Measurements from ENCODE around the gene GPR146. TPM values are rescaled to one million over a fixed set of nuclear protein-coding genes. Genes with fewer than 3 reads are reported as not detected.

GPR146 gene
- total and polyA plus RNA-seq, 4 experiments from 2014 or later, result 8.8 to 22.2 (median 10.1) TPM

GRCh38 chr7:1091644-1092027 is 47.3 kb downstream of the GPR146 start:
- POLR2A ChIA-PET (ENCODE audit: partially characterized antibody), result no interaction called here

DNA sequence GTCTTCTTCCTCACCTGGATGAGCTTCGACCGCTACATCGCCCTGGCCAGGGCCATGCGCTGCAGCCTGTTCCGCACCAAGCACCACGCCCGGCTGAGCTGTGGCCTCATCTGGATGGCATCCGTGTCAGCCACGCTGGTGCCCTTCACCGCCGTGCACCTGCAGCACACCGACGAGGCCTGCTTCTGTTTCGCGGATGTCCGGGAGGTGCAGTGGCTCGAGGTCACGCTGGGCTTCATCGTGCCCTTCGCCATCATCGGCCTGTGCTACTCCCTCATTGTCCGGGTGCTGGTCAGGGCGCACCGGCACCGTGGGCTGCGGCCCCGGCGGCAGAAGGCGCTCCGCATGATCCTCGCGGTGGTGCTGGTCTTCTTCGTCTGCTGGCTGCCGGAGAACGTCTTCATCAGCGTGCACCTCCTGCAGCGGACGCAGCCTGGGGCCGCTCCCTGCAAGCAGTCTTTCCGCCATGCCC is 47.9 kb downstream of the GPR146 start:
- H3K27ac Mint-ChIP-seq, result peak overlapping the region in 1 of 7 donors; percentile 51
- ChIA-PET CTCF (ENCODE audit: partially characterized antibody) (interaction anchor here (1.6 kb wide), 1 partner anchor 99 kb away, joined by 6 read pairs; no protein-coding TSS in a partner anchor), POLR2A (ENCODE audit: partially characterized antibody) (no interaction called here)
- peaks cover 4 to 9% of the 10 kb centered on the region in 2 donors for H3K36me3 Mint-ChIP-seq
- H3K27me3 ChIP-seq (ENCODE audit: insufficient read depth, low read length), result no peaks in the 10 kb centered on the region
- H3K27ac ChIP-seq (ENCODE audit: low read depth, low read length), result no peak overlapping the region
- H3K9me3 ChIP-seq (ENCODE audit: control insufficient read depth in 1 of 2, low read length in 2 of 2), result no peaks in the 10 kb centered on the region
- no peak overlapping the region for H3K4me3 Mint-ChIP-seq
- no peaks in the 10 kb centered on the region for H3K4me1 ChIP-seq (ENCODE audit: insufficient read depth, low read length)
- no peak for DNase-seq
- H3K4me3 ChIP-seq (ENCODE audit: low read length in 2 of 2), result no peak overlapping the region
- no peaks in the 10 kb centered on the region for H3K36me3 ChIP-seq (ENCODE audit: insufficient read depth, low read length)
- intact Hi-C loops (cut with micrococcal nuclease), result no loop called here
- no peaks in the 10 kb centered on the region for H3K9me3 Mint-ChIP-seq
- H3K27me3 Mint-ChIP-seq, result no peaks in the 10 kb centered on the region
- H3K4me1 Mint-ChIP-seq, result peaks cover under 1 to 6% (median 3%) of the 10 kb centered on the region in 4 donors

More at GRCh38 chr7:1091644-1092027, 47.3 kb downstream of the GPR146 start:
- H3K27me3 ChIP-seq (ENCODE audit: insufficient read depth, low read length), result no peaks in the 10 kb centered on the region
- intact Hi-C loops (cut with micrococcal nuclease), result no loop called here
- H3K9me3 ChIP-seq (ENCODE audit: control insufficient read depth in 1 of 2, low read length in 2 of 2), result no peaks in the 10 kb centered on the region
- H3K36me3 ChIP-seq (ENCODE audit: insufficient read depth, low read length), result no peaks in the 10 kb centered on the region
- Mint-ChIP-seq H3K27me3 (no peaks in the 10 kb centered on the region), H3K27ac (peak overlapping the region in 2 of 7 donors; percentile 51 to 57), H3K4me3 (no peak overlapping the region), H3K9me3 (no peaks in the 10 kb centered on the region), H3K36me3 (peaks cover 2 to 7% of the 10 kb centered on the region in 2 donors), H3K4me1 (peaks cover 6 to 11% (median 7%) of the 10 kb centered on the region in 4 donors)
- H3K4me1 ChIP-seq (ENCODE audit: insufficient read depth, low read length), result peaks cover 6% of the 10 kb centered on the region
- CTCF ChIA-PET (ENCODE audit: partially characterized antibody), result interaction anchor here (1.6 kb wide), 1 partner anchor 98 kb away, joined by 6 read pairs; no protein-coding TSS in a partner anchor
- no peak overlapping the region for H3K4me3 ChIP-seq (ENCODE audit: low read length in 2 of 2)
- DNase-seq, result no peak
- H3K27ac ChIP-seq (ENCODE audit: low read depth, low read length), result no peak overlapping the region

DNA sequence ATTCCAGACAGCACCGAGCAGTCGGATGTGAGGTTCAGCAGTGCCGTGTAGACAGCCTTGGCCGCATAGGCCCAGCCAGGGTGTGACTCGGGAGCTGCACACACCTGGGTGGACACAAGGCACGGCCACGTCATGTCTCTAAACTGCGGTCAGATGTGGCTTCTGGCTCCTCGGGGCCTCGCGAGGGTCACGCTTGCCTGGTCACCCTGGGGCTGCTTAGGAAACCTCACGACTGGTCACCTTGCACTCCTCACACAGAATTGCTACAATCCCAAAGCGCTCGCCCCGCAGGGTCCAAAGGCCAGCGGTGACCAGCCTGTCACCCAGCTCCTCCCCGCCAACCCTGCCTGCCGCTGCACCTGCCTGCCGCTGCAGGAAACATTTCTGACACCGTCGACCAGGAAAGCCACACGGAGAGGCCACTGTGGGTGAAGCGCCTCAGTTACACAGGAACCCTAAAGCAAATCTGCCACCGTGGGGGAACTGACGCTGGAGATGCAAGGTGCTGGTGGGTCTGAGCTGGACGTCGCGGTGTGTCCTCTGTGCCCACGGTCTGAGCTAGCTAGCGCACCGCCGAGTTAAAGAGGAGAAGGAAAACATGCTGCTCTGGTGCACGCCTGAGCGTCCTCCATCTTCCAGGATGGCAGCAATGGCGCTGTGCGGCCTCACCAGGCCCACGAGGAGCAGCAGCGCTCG is 48.6 kb downstream of the GPR146 start:
- no peaks in the 10 kb centered on the region for H3K27me3 ChIP-seq (ENCODE audit: insufficient read depth, low read length)
- ChIA-PET CTCF (ENCODE audit: partially characterized antibody) (no interaction called here), POLR2A (ENCODE audit: partially characterized antibody) (no interaction called here)
- no peak for DNase-seq
- Mint-ChIP-seq H3K27me3 (no peaks in the 10 kb centered on the region), H3K9me3 (no peaks in the 10 kb centered on the region), H3K4me3 (no peak overlapping the region), H3K4me1 (peaks cover 0 to 1% (median 0%) of the 10 kb centered on the region in 4 donors), H3K27ac (no peak overlapping the region), H3K36me3 (peaks cover 5 to 17% of the 10 kb centered on the region in 2 donors)
- H3K9me3 ChIP-seq (ENCODE audit: control insufficient read depth in 1 of 2, low read length in 2 of 2), result no peaks in the 10 kb centered on the region
- no peaks in the 10 kb centered on the region for H3K36me3 ChIP-seq (ENCODE audit: insufficient read depth, low read length)
- H3K4me1 ChIP-seq (ENCODE audit: insufficient read depth, low read length), result no peaks in the 10 kb centered on the region
- H3K27ac ChIP-seq (ENCODE audit: low read depth, low read length), result no peak overlapping the region
- no peak overlapping the region for H3K4me3 ChIP-seq (ENCODE audit: low read length in 2 of 2)
- intact Hi-C loops (cut with micrococcal nuclease), result no loop called here

DNA sequence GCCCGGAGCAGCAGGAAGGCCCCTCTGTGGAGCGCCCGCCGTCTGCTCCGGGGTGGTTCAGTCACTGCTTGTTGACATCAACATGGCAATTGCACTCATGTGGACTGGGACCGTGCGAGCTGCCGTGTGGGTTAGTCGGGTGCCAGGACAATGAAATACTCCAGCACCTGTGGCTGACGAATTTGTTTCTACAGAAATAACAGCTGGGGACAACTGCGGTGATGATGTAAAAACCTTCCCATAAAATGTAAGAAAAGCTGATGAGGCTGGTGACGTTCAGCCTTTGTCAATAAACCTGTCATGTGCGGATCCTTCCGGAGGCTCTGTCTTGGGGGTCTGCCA is 49.1 kb downstream of the GPR146 start:
- intact Hi-C loops (cut with micrococcal nuclease), result no loop called here

DNA sequence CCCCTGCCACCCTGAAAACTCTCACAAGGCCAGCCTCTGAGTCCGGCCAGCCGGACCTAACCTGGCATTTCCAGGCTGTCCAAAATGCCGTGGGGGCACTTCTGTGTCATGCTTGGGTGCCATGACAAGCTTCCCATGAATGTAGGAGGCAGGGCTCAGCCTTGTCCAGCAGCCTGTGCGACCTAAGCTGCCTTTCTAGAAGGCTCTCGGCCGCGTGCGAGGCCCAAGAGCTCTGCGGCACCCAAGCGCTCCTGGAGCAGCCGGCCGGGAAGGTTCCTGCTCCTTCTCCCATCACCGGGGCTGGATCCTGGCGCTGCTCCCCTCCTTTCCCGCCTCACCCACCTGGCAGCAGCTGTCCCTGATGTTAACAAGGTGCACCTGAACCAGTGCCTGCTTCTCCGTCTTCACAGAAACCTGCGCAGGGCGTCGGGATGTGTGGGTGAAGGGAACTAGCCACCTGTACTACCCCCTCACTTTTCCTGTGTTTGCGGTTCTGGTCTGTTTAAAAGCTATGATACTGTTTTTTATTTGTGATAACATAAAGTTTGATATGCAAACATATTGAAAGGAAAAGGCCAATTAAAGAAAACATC is 49.7 kb downstream of the GPR146 start:
- Histone ChIP-seq H3K36me3 (ENCODE audit: insufficient read depth, low read length) (no peaks in the 10 kb centered on the region), H3K27me3 (ENCODE audit: insufficient read depth, low read length) (no peaks in the 10 kb centered on the region), H3K4me3 (ENCODE audit: low read length in 2 of 2) (no peak overlapping the region), H3K4me1 (ENCODE audit: insufficient read depth, low read length) (no peaks in the 10 kb centered on the region), H3K27ac (ENCODE audit: low read depth, low read length) (no peak overlapping the region), H3K9me3 (ENCODE audit: control insufficient read depth in 1 of 2, low read length in 2 of 2) (no peaks in the 10 kb centered on the region)
- Mint-ChIP-seq H3K4me3 (no peak overlapping the region), H3K36me3 (peaks cover 8 to 21% of the 10 kb centered on the region in 2 donors), H3K4me1 (peaks cover 0 to 1% (median 0%) of the 10 kb centered on the region in 4 donors), H3K27ac (no peak overlapping the region), H3K9me3 (no peaks in the 10 kb centered on the region), H3K27me3 (no peaks in the 10 kb centered on the region)
- intact Hi-C loops (cut with micrococcal nuclease), result no loop called here
- POLR2A ChIA-PET (ENCODE audit: partially characterized antibody), result interaction anchor here (1.3 kb wide), 1 partner anchor 119 kb away, joined by 3 read pairs; the partner anchor contains the start of gene COX19
- no peak for DNase-seq
- CTCF ChIA-PET (ENCODE audit: partially characterized antibody), result no interaction called here

More for the DNA sequence above, 49.1 kb downstream of the GPR146 start:
- H3K27me3 Mint-ChIP-seq, result no peaks in the 10 kb centered on the region
- DNase-seq, result no peak
- Histone ChIP-seq H3K4me3 (ENCODE audit: low read length in 2 of 2) (no peak overlapping the region), H3K4me1 (ENCODE audit: insufficient read depth, low read length) (no peaks in the 10 kb centered on the region), H3K27me3 (ENCODE audit: insufficient read depth, low read length) (no peaks in the 10 kb centered on the region), H3K27ac (ENCODE audit: low read depth, low read length) (no peak overlapping the region), H3K36me3 (ENCODE audit: insufficient read depth, low read length) (no peaks in the 10 kb centered on the region), H3K9me3 (ENCODE audit: control insufficient read depth in 1 of 2, low read length in 2 of 2) (no peaks in the 10 kb centered on the region)
- peak overlapping the region in 1 of 7 donors; percentile 43 for H3K27ac Mint-ChIP-seq
- no peaks in the 10 kb centered on the region for H3K9me3 Mint-ChIP-seq
- no peak overlapping the region for H3K4me3 Mint-ChIP-seq
- H3K4me1 Mint-ChIP-seq, result peaks cover 0 to 1% (median 0%) of the 10 kb centered on the region in 4 donors
- CTCF ChIA-PET (ENCODE audit: partially characterized antibody), result no interaction called here
- peaks cover 8 to 21% of the 10 kb centered on the region in 2 donors for H3K36me3 Mint-ChIP-seq
- POLR2A ChIA-PET (ENCODE audit: partially characterized antibody), result no interaction called here

DNA sequence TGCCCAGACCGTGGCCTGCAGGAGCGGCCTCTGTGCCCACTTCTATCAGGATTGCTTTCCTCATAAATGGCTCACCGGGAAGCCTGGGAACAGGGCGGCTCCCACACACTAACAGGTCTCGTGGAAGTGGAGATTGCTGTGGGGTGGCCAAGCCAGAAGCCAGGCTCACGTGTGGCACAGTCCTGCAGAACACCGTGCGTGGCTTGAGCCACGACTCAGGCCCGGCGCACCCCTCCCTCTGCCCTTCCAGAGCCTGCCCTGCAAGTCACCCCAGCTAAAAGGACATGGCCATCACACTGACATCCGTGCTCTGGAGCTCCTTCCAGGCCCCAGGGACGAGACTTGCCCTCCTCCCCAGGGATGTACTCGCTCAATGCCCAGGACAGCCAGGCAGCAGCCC is 50.5 kb downstream of the GPR146 start:
- Mint-ChIP-seq H3K4me3 (no peak overlapping the region), H3K27ac (no peak overlapping the region), H3K36me3 (peaks cover 8 to 28% of the 10 kb centered on the region in 2 donors), H3K27me3 (no peaks in the 10 kb centered on the region), H3K9me3 (no peaks in the 10 kb centered on the region), H3K4me1 (peaks cover 0 to 1% (median 0%) of the 10 kb centered on the region in 4 donors)
- H3K4me3 ChIP-seq (ENCODE audit: low read length in 2 of 2), result no peak overlapping the region
- CTCF ChIA-PET (ENCODE audit: partially characterized antibody), result no interaction called here
- DNase-seq, result no peak
- no peaks in the 10 kb centered on the region for H3K9me3 ChIP-seq (ENCODE audit: control insufficient read depth in 1 of 2, low read length in 2 of 2)
- no peak overlapping the region for H3K27ac ChIP-seq (ENCODE audit: low read depth, low read length)
- intact Hi-C loops (cut with micrococcal nuclease), result no loop called here
- H3K36me3 ChIP-seq (ENCODE audit: insufficient read depth, low read length), result no peaks in the 10 kb centered on the region
- POLR2A ChIA-PET (ENCODE audit: partially characterized antibody), result interaction anchor here (1.3 kb wide), 1 partner anchor 120 kb away, joined by 3 read pairs; the partner anchor contains the start of gene COX19
- no peaks in the 10 kb centered on the region for H3K27me3 ChIP-seq (ENCODE audit: insufficient read depth, low read length)
- no peaks in the 10 kb centered on the region for H3K4me1 ChIP-seq (ENCODE audit: insufficient read depth, low read length)

DNA sequence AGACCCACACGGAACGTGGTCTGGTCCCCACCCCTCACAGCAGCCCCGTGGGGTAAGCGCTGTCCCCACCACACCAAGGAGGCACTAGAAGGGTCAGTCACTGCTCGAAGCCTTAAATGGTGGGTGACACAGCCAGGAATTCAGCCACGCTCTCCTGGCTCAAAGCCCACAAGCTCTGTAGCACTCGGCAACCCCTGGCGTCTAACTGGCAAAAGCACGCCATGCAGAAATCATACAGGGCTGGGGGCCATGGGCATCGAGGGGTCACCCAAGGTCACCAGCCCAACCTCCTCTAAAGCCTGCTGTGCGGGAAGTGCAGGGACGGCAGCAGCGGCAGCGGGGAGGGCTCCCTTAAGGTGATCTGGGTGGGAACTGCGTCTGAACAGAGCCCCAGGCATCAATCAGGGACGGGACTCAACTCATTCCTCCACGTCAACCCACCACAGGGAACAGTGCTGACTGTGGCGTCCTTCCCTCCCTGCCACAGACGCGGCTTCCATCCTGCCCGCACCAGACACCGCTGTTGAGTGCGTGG is 51.3 kb downstream of the GPR146 start:
- ChIA-PET CTCF (ENCODE audit: partially characterized antibody) (no interaction called here), POLR2A (ENCODE audit: partially characterized antibody) (no interaction called here)
- Histone ChIP-seq H3K27me3 (ENCODE audit: insufficient read depth, low read length) (no peaks in the 10 kb centered on the region), H3K4me1 (ENCODE audit: insufficient read depth, low read length) (no peaks in the 10 kb centered on the region), H3K9me3 (ENCODE audit: control insufficient read depth in 1 of 2, low read length in 2 of 2) (no peaks in the 10 kb centered on the region), H3K36me3 (ENCODE audit: insufficient read depth, low read length) (no peaks in the 10 kb centered on the region), H3K4me3 (ENCODE audit: low read length in 2 of 2) (no peak overlapping the region), H3K27ac (ENCODE audit: low read depth, low read length) (no peak overlapping the region)
- no peak for DNase-seq
- Mint-ChIP-seq H3K36me3 (peaks cover 8 to 28% of the 10 kb centered on the region in 2 donors), H3K4me1 (peaks cover 0 to 1% (median 0%) of the 10 kb centered on the region in 4 donors), H3K4me3 (no peak overlapping the region), H3K9me3 (no peaks in the 10 kb centered on the region), H3K27me3 (no peaks in the 10 kb centered on the region), H3K27ac (no peak overlapping the region)
- intact Hi-C loops (cut with micrococcal nuclease), result no loop called here
